Raji (cell line): ENCODE measurements around the gene CYTH1.

Experiments
- POLR2A ChIP-seq: IDR thresholded peaks from 2 replicates; pipeline ENCODE4 v1.6.1; 2011; ENCODE audit warnings: low read depth, low read length, control low read depth; ENCODE audit not compliant: insufficient read depth

The CYTH1 gene

GRCh38 chr17:78759969-78760352 is 22.1 kb downstream of the CYTH1 start:
- TF ChIP-seq POLR2A = no peak

GRCh38 chr17:78759203-78759968 is 22.7 kb downstream of the CYTH1 start:
- TF ChIP-seq POLR2A = no peak

- no peak for TF ChIP-seq POLR2A
Observed at GRCh38 chr17:78753316-78754250, 28.5 kb downstream of the CYTH1 start.

GRCh38 chr17:78751447-78752161 is 30.5 kb downstream of the CYTH1 start:
- no peak for TF ChIP-seq POLR2A

- no peak for TF ChIP-seq POLR2A
Observed at GRCh38 chr17:78748730-78749317, 33.2 kb downstream of the CYTH1 start.

- no peak for TF ChIP-seq POLR2A
Observed at GRCh38 chr17:78748048-78748729, 33.9 kb downstream of the CYTH1 start.

GRCh38 chr17:78747488-78747887 is 34.6 kb downstream of the CYTH1 start:
- TF ChIP-seq POLR2A = no peak

- TF ChIP-seq POLR2A = no peak
Observed at GRCh38 chr17:78746949-78747269, 35.2 kb downstream of the CYTH1 start.

- TF ChIP-seq POLR2A = no peak
Observed at GRCh38 chr17:78746263-78746948, 35.7 kb downstream of the CYTH1 start.

GRCh38 chr17:78745407-78746088 is 36.5 kb downstream of the CYTH1 start:
- TF ChIP-seq POLR2A = no peak

GRCh38 chr17:78742901-78743300 is 39.2 kb downstream of the CYTH1 start:
- TF ChIP-seq POLR2A = no peak

GRCh38 chr17:78741644-78742284 is 40.3 kb downstream of the CYTH1 start:
- TF ChIP-seq POLR2A = no peak

GRCh38 chr17:78739331-78739931 is 42.6 kb downstream of the CYTH1 start:
- 0 out of 2 replicates have a peak, but pooled peaks have one; percentile 2 for TF ChIP-seq POLR2A
